HG03045 (cell line): ENCODE data around the gene IFNA4.
"Not testable (repeated sequence)": the region's sequence is repeated elsewhere in the genome, so short reads cannot be mapped to it uniquely, and the experiment has no call there.

Experiments used
- ATAC-seq: cut with Tn5 transposase; IDR thresholded peaks from one replicate; pipeline ENCODE4 v1.9.1; 2021; ENCODE audit warnings: mild to moderate bottlenecking, moderate library complexity; ENCODE audit not compliant: unreplicated experiment

Gene IFNA4

DNA sequence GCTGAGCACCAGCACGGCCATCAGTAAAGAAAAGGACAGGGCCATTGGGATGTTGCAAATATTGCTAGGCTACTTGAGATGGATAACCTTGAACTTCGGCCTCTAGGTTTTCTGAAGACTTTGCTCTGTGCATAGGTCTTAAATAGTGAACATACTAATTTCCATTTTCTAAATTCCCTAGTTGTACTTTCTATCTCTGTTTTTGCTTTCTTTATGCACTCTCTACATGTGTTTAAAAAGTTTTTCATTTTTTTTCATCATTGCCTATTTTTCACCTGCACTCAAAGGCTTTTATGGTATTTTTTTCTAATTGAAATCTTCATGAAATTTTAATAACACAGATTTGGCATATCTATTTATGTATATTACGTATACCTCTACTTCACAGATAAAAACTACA, at the start of gene IFNA4:
TSS of gene IFNA4 (minus strand) at position 101 of the 400 bp plus-strand sequence. CDS start at position 45, 56 bp downstream.
- not testable (repeated sequence) for ATAC-seq

DNA sequence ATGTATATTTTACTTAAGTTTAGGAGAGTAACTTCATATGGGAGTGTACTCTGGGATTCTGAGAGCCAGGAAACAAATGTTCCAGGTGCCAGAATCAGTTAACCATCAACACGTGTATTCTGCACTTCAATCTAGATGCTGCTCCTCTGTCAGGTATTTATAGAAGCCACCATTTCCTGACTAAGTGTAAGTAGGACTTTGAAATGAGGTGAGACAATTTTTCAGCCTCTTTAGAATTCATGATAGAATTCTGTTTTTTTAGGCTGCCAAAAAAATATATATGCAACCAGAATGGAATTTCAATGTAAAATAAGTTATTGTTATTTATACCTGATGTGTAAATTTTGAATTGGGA, 49.0 kb upstream of the IFNA4 start:
- ATAC-seq, result not testable (repeated sequence)

DNA sequence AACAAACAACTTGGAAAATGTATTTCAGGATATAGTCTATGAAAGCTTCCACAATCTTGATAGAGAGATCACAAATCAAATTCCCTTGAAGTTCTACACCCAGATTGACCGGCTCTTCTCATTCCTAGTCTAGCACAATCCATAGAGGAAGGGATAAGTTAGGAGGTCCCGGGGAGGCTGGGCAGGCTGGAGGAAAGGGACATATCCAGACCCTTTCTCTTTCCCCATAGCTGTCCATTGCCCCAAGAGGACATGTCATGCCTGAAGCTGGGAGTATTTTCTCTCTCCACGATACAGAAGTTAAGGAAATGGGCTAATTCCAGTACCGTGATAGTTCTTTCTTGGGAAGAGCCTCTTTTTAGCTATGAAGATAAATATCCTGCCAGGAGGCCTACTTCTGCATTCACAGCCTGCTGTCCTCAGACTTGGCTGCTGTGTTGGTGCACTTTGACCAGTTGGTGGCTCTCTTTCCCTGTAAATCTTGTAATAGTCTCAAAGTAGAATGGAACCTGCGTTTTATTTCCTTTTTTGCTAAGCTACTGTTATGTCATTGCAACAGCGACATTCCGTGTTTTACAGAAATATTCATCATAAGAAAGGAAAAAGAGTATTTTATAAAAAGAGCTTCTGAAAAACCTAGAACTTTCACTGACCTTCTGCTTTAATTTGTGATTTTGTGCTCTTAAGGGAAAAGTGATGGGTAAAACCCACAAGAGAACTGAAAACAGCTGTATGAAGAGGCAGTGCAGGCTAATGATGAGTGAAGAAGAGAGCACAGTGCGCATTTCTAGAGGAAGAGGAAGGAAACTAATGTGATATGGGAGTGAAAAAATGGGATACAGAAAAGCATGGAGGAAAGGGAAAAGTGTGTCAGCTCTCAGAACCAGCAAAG, 48.3 kb upstream of the IFNA4 start:
- ATAC-seq, result peak; percentile 66

DNA sequence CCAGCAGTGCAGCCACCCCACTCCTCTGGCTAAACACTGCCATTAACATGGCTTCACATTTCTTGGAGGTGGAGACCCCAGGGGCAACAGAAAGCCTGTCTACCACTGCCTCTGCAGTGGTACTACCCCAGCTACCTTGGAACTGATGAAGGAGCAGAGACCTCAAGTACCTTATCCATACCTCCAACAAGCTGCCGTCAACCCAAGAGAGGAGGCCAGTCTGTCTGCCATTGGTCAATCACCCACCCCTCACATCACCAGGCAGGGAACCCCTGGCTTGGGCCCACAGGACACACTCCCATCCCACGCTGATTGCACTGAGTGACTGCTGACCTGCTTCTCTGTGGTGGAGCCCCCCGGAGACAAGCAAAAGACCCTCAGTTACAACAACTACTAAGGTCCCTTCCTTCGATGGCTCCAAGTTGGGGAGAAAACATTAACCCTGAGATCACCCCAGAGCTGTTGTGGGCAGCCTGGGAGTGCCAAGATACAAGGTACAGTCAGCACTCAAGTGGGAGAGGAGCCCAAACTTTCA, 46.8 kb upstream of the IFNA4 start:
- no peak for ATAC-seq

DNA sequence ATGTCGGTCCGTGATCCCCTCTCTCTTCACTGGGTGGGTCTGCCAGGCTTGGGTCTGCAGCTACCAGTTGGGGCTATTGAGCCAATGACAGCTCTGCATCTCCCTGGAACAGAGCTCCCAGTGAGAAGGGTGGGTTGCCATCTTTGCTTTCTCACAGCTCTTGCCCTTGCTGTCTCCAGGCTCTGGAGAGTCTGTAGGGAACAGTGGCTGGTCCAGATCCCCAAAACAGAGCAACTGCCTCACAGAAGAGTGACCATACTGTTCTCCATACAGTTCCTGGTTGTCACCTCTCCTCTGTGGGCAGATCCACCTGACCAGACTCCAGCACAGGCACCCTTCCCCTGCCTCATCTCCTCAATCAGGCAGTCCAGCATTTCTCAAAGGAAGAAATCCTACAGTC, 45.9 kb upstream of the IFNA4 start:
- ATAC-seq, result no peak

DNA sequence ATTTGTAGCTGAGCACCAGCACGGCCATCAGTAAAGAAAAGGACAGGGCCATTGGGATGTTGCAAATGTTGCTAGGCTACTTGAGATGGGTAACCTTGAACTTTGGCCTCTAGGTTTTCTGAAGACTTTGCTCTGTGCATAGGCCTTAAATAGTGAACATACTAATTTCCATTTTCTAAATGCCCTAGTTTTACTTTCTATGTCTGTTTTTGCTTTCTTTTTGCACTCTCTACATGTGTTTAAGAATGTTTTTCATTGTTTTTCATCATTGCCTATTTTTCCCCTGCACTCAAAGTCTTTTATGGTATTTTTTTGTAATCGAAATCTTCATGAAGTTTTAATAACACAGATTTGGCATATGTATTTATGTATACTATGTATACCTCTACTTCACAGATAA, 40.7 kb upstream of the IFNA4 start, which contains the start of gene IFNA17:
TSS of gene IFNA17 (minus strand) at position 101 of the 400 bp plus-strand sequence. CDS start at position 52, 49 bp downstream.
- no peak for ATAC-seq

- ATAC-seq, result not testable (repeated sequence)
Measured at GRCh38 chr9:21217211-21217610, 29.8 kb upstream of the IFNA4 start, which contains the start of gene IFNA16. Gene IFNA16, minus strand, starts transcription at chr9:21217311. Its CDS starts 6 bp downstream, at chr9:21217305.

GRCh38 chr9:21213411-21214326, 26.3 kb upstream of the IFNA4 start:
- ATAC-seq, result peak; percentile 64

GRCh38 chr9:21212160-21212559, 24.8 kb upstream of the IFNA4 start:
- not testable (repeated sequence) for ATAC-seq

- ATAC-seq, result not testable (repeated sequence)
Measured at GRCh38 chr9:21210782-21211181, 23.4 kb upstream of the IFNA4 start.

GRCh38 chr9:21210311-21210710, 22.9 kb upstream of the IFNA4 start:
- no peak for ATAC-seq

DNA sequence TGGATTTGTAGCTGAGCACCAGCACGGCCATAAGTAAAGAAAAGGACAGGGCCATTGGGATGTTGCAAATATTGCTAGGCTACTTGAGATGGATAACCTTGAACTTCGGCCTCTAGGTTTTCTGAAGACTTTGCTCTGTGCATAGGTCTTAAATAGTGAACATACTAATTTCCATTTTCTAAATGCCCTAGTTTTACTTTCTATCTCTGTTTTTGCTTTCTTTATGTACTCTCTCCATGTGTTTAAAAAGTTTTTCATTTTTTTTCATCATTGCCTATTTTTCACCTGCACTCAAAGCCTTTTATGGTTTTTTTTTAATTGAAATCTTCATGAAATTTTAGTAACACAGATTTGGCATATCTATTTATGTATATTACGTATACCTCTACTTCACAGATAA, 19.7 kb upstream of the IFNA4 start, which contains the start of gene IFNA10:
TSS of gene IFNA10 (minus strand) at position 101 of the 400 bp plus-strand sequence. CDS start at position 55, 46 bp downstream.
- not testable (repeated sequence) for ATAC-seq

GRCh38 chr9:21205204-21205603, 17.8 kb upstream of the IFNA4 start:
- no peak for ATAC-seq

DNA sequence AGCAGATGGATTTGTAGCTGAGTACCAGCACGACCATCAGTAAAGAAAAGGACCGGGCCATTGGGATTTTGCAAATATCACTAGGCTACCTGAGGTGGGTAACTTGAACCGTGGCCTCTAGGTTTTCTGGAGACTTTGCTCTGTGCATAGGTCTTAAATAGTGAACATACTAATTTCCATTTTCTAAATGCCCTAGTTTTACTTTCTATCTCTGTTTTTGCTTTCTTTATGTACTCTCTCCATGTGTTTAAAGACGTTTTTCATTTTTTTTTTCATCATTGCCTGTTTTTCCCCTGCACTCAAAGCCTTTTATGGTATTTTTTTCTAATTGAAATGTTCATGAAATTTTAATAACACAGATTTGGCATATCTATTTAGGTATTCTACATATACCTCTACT, 14.7 kb upstream of the IFNA4 start, which contains the start of gene IFNA7:
TSS of gene IFNA7 (minus strand) at position 101 of the 400 bp plus-strand sequence. CDS start at position 61, 40 bp downstream.
- ATAC-seq, result not testable (repeated sequence)

DNA sequence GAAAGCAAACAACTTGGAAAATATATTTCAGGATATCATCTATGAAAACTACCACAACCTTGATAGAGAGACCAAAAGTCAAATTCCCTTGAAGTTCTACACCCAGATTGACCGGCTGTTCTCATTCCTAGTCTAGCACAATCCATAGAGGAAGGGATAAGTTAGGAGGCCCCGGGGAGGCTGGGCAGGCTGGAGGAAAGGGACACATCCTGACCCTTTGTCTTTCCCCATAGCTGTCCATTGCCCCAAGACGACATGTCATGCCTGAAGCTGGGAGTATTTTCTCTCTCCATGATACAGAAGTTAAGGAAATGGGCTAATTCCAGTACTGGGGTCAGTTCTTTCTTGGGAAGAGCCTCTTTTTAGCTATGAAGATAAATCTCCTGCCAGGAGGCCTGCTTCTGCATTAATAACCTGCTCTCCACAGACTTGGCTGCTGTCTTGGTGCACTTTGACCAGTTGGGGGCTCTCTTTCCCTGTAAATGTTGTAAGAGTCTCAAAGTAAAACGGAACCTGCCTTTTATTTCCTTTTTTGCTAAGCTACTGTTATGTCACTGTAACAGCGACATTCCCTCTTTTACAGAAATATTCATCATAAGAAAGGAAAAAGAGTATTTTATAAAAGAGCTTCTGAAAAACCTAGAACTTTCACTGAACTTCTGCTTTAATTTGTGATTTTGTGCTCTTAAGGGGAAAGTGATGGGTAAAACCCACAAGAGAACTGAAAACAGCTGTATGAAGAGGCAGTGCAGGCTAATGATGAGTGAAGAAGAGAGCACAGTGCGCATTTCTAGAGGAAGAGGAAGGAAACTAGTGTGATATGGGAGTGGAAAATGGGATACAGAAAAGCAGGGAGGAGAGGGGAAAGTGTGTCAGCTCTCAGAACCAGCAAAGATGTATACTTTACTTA, 7.7 kb upstream of the IFNA4 start:
- peak; percentile 93 for ATAC-seq

- peak; percentile 88 for ATAC-seq
Measured at GRCh38 chr9:21182810-21183736, 4.3 kb downstream of the IFNA4 start.

DNA sequence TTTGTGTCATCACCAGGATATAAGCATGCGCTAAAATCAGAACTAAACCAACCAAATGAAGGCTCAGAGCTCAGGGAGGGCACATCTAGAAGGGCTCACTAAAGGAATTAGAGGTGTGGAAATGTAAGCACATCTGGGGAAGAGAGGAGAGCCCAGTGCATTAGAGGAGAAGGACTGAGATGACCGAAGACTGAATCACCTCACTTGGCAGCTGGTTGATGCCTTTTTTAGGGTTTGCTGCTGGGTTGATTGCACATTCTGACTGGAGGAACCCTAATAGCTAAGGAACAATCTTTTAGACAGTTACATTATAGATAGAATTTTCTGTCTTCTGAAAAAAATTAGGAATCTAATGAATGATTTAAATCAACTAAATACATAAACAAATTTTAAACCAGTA, 12.7 kb downstream of the IFNA4 start:
- no peak for ATAC-seq

DNA sequence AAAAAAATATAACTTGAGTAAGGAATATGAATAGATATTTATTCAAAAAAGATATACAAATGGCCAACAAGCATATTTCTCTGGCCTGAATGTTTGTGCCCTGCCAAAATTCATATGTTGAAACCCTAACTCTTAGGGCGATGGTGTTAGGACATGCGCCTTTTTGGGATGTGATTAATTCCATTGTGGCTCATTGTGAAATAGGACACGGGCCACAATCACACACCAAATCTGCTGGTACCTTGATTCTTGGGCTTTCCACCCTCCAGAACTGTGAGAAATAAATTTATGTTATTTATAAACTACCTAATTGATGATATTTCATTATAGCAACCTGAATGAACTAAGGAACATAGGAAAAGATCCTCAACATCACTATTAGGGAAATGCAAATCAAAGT, 15.2 kb downstream of the IFNA4 start:
- no peak for ATAC-seq

- no peak for ATAC-seq
Measured at GRCh38 chr9:21171351-21171750, 16.0 kb downstream of the IFNA4 start.
